Measurements from ENCODE around the gene PPARG. TPM values are rescaled to one million over a fixed set of nuclear protein-coding genes. Genes with fewer than 3 reads are reported as not detected.

Gene PPARG
- total and polyA plus RNA-seq, 2 of the 13 experiments (the other 11 are each of a cell fraction or from before 2014, with no cell fraction given) = 13.9 to 58.3 TPM

DNA sequence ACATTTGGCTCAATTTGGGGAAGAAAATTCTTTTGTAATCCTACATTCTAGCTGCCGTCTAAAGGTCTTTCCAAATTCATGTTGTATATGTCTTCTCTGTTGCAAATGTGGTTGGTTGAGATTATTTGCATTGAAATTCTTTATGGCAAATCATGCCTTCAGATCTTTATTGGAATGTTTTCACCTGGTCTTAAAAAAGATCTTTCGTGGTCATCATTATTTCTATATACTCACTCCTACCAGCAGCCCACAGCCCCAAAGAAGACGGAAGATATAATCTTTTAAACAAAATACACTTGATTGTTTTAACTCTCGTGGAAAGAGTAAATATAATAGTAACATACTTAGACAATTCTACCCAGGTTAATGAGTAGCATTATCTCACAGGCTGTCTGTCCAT, 41.5 kb upstream of the PPARG start (continued):
- TF ChIP-seq, protein P1, sequence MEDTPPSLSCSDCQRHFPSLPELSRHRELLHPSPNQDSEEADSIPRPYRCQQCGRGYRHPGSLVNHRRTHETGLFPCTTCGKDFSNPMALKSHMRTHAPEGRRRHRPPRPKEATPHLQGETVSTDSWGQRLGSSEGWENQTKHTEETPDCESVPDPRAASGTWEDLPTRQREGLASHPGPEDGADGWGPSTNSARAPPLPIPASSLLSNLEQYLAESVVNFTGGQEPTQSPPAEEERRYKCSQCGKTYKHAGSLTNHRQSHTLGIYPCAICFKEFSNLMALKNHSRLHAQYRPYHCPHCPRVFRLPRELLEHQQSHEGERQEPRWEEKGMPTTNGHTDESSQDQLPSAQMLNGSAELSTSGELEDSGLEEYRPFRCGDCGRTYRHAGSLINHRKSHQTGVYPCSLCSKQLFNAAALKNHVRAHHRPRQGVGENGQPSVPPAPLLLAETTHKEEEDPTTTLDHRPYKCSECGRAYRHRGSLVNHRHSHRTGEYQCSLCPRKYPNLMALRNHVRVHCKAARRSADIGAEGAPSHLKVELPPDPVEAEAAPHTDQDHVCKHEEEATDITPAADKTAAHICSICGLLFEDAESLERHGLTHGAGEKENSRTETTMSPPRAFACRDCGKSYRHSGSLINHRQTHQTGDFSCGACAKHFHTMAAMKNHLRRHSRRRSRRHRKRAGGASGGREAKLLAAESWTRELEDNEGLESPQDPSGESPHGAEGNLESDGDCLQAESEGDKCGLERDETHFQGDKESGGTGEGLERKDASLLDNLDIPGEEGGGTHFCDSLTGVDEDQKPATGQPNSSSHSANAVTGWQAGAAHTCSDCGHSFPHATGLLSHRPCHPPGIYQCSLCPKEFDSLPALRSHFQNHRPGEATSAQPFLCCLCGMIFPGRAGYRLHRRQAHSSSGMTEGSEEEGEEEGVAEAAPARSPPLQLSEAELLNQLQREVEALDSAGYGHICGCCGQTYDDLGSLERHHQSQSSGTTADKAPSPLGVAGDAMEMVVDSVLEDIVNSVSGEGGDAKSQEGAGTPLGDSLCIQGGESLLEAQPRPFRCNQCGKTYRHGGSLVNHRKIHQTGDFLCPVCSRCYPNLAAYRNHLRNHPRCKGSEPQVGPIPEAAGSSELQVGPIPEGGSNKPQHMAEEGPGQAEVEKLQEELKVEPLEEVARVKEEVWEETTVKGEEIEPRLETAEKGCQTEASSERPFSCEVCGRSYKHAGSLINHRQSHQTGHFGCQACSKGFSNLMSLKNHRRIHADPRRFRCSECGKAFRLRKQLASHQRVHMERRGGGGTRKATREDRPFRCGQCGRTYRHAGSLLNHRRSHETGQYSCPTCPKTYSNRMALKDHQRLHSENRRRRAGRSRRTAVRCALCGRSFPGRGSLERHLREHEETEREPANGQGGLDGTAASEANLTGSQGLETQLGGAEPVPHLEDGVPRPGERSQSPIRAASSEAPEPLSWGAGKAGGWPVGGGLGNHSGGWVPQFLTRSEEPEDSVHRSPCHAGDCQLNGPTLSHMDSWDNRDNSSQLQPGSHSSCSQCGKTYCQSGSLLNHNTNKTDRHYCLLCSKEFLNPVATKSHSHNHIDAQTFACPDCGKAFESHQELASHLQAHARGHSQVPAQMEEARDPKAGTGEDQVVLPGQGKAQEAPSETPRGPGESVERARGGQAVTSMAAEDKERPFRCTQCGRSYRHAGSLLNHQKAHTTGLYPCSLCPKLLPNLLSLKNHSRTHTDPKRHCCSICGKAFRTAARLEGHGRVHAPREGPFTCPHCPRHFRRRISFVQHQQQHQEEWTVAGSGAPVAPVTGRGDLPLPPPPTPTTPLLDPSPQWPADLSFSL (CRISPR knock-in tag; IDR thresholded peaks at IDR 0.05) = no peak

DNA sequence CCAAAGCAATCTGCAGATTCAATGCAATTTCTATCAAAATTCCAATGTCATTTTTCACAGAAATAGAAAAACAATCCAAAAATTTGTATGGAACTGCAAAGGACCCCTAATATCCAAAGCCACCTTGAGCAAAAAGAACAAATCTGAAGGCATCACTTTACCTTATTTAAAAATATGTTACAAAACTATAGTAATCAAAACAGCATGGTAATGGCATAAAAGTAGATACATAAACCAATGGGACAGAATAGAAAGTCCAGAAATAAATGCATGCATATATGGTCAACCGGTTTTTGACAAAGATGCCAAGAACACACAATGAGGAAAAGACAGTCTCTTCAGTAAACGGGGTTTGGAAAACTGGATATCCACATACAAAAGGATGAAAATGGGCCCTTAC, 39.4 kb upstream of the PPARG start:
- ChIA-PET CTCF (ENCODE audit: low intra/inter-chr PET ratio, low total read pairs) (no interaction called here), POLR2A (no interaction called here)
- DNase-seq (ENCODE audit: low spot score) (no peak), FAIRE-seq (no peak), ATAC-seq (no peak)
- intact Hi-C loops (cut with micrococcal nuclease; ENCODE audit: unreplicated experiment) (no loop called here), in situ Hi-C loops (cut with HindIII; ENCODE audit: extremely low pct_ligation_motif_present, low pct_unique_long_range_greater_than_20kb) (no loop called here)
- Histone ChIP-seq H3K27me3 (ENCODE audit: control insufficient read depth in 1 of 2, insufficient read depth in 2 of 2, low read length in 2 of 2) (peaks cover 0 to 13% of the 10 kb centered on the region in 2 experiments; a peak in 2 of 5 replicates), H4K20me1 (ENCODE audit: insufficient read depth, low read length) (no peaks in the 10 kb centered on the region), H3K79me2 (ENCODE audit: insufficient read depth, low read length) (no peaks in the 10 kb centered on the region), H3K4me2 (ENCODE audit: low read depth, low read length) (no peak overlapping the region), H3K4me3 (replicated peaks in 1 of 3; ENCODE audit: insufficient read depth in 1 of 3, low read depth in 2 of 3, low read length in 3 of 3) (no peak overlapping the region), H3K4me1 (ENCODE audit: insufficient read depth, low read length) (no peaks in the 10 kb centered on the region; the same call in 1 of the 2 replicates), H3K9me3 (ENCODE audit: low read length) (no peaks in the 10 kb centered on the region; the same call in 1 of the 2 replicates), H2AFZ (ENCODE audit: low read length) (no peak overlapping the region), H3K36me3 (replicated peaks in 1 of 2; ENCODE audit: control insufficient read depth in 1 of 2, insufficient read depth in 2 of 2, low read length in 2 of 2) (no peaks in the 10 kb centered on the region), H3K27ac (ENCODE audit: extremely low read length, insufficient read depth, low read length) (no peak overlapping the region), H3K9ac (ENCODE audit: insufficient read depth, low read depth, low read length) (no peak overlapping the region)
- BruUV-seq (replicated peaks) = no TSS peak
- WGBS (ENCODE audit: low lambda C conversion rate) = 1% methylated on average over 2 of the region's 2 CpGs
- TF ChIP-seq JUNB (CRISPR knock-in tag; IDR thresholded peaks at IDR 0.05; ENCODE audit: borderline replicate concordance) = no peak
- TF ChIP-seq ZNF101 (CRISPR knock-in tag; IDR thresholded peaks at IDR 0.05; ENCODE audit: borderline replicate concordance, low read depth) = no peak
- no peak for TF ChIP-seq HCFC1 (IDR thresholded peaks at IDR 0.05; ENCODE audit: low read depth, low read length)
- TF ChIP-seq HNRNPK (IDR thresholded peaks at IDR 0.05; ENCODE audit: low read depth, low read length, poor library complexity, severe bottlenecking) = no peak
- TF ChIP-seq, protein P2, sequence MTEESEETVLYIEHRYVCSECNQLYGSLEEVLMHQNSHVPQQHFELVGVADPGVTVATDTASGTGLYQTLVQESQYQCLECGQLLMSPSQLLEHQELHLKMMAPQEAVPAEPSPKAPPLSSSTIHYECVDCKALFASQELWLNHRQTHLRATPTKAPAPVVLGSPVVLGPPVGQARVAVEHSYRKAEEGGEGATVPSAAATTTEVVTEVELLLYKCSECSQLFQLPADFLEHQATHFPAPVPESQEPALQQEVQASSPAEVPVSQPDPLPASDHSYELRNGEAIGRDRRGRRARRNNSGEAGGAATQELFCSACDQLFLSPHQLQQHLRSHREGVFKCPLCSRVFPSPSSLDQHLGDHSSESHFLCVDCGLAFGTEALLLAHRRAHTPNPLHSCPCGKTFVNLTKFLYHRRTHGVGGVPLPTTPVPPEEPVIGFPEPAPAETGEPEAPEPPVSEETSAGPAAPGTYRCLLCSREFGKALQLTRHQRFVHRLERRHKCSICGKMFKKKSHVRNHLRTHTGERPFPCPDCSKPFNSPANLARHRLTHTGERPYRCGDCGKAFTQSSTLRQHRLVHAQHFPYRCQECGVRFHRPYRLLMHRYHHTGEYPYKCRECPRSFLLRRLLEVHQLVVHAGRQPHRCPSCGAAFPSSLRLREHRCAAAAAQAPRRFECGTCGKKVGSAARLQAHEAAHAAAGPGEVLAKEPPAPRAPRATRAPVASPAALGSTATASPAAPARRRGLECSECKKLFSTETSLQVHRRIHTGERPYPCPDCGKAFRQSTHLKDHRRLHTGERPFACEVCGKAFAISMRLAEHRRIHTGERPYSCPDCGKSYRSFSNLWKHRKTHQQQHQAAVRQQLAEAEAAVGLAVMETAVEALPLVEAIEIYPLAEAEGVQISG (CRISPR knock-in tag; IDR thresholded peaks at IDR 0.05) = no peak
- no peak for TF ChIP-seq MAFF (IDR thresholded peaks at IDR 0.05; ENCODE audit: low read depth, low read length)
- no peak for TF ChIP-seq SIN3B (IDR thresholded peaks at IDR 0.05; ENCODE audit: low read length)
- TF ChIP-seq ADNP (CRISPR knock-in tag; IDR thresholded peaks at IDR 0.05) = no peak
- no peak for TF ChIP-seq ZFP41 (CRISPR knock-in tag; IDR thresholded peaks at IDR 0.05; ENCODE audit: borderline replicate concordance)
- no peak for TF ChIP-seq ZNF563 (CRISPR knock-in tag; IDR thresholded peaks at IDR 0.05)
- TF ChIP-seq ZNF138 (CRISPR knock-in tag; IDR thresholded peaks at IDR 0.05; ENCODE audit: low read depth) = no peak

Data from HepG2 (cell line).